Measurements from ENCODE around the gene STS.
"Not testable (repeated sequence)": the region's sequence is repeated elsewhere in the genome, so short reads cannot be mapped to it uniquely, and the experiment has no call there.

Gene STS

DNA sequence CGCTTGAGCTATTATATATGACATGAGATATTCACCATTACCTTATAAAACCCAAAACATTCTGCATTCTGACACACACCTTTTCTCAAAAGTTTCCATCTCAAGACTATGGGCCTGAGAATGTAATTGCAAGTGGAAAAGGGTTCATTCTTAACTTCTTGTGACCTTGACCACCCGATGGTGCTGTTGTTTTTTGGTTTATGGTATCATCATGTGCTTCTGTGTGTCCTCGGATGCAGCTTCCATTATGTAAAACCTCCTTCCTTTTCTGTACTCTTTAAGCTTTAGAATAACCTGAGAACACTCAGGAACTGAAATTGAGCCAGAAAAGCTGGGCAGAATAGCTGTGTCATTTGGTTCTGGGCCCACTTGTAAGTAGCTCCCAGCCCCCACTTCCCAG lies 16.7 kb downstream of the STS start:
- Histone ChIP-seq H3K4me3 (ENCODE audit: low read length) (no peak overlapping the region), H3K9ac (ENCODE audit: low read length) (no peak overlapping the region), H4K20me1 (ENCODE audit: insufficient read depth, low read length) (no peaks in the 10 kb centered on the region), H3K27ac (ENCODE audit: low read length) (no peak overlapping the region), H3K9me3 (ENCODE audit: insufficient read depth, low read length) (no peaks in the 10 kb centered on the region), H3K4me2 (ENCODE audit: low read length) (no peak overlapping the region), H3K4me1 (ENCODE audit: low read length) (no peaks in the 10 kb centered on the region), H3K79me2 (ENCODE audit: low read length) (no peaks in the 10 kb centered on the region), H3K36me3 (replicated peaks; ENCODE audit: low read depth, low read length) (no peaks in the 10 kb centered on the region), H2AFZ (ENCODE audit: low read depth, low read length) (no peak overlapping the region), H3K27me3 (ENCODE audit: low read depth, low read length) (no peaks in the 10 kb centered on the region)
- TF ChIP-seq EZH2phosphoT487 (IDR thresholded peaks at IDR 0.05; ENCODE audit: low read depth), result no peak
- TF ChIP-seq, protein P1, sequence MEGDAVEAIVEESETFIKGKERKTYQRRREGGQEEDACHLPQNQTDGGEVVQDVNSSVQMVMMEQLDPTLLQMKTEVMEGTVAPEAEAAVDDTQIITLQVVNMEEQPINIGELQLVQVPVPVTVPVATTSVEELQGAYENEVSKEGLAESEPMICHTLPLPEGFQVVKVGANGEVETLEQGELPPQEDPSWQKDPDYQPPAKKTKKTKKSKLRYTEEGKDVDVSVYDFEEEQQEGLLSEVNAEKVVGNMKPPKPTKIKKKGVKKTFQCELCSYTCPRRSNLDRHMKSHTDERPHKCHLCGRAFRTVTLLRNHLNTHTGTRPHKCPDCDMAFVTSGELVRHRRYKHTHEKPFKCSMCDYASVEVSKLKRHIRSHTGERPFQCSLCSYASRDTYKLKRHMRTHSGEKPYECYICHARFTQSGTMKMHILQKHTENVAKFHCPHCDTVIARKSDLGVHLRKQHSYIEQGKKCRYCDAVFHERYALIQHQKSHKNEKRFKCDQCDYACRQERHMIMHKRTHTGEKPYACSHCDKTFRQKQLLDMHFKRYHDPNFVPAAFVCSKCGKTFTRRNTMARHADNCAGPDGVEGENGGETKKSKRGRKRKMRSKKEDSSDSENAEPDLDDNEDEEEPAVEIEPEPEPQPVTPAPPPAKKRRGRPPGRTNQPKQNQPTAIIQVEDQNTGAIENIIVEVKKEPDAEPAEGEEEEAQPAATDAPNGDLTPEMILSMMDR (IDR thresholded peaks at IDR 0.05; ENCODE audit: low read depth, low read length), result no peak

DNA sequence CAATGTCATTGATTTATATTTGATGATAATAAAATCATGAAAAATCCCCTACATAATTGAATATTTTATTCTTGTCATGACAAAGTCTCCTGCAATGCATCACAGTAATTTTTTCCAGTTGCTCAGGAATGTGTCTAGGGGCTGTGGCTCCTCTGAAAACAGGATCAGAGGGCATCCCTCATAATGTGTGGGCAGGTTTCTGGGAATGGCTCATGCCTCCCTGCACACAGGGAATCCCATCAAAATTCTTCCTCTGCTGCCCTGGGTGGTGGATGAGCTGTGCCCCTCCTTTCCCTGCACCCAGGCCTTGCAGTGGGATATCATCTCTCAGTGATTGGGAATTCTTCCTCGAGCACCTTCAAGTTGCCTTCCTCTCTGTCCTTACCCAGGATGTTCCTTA lies 20.9 kb downstream of the STS start:
- H3K36me3 ChIP-seq (replicated peaks; ENCODE audit: low read depth, low read length), result no peaks in the 10 kb centered on the region
- no peak overlapping the region for H3K4me2 ChIP-seq (ENCODE audit: low read length)
- H3K27me3 ChIP-seq (ENCODE audit: low read depth, low read length), result no peaks in the 10 kb centered on the region
- no peak overlapping the region for H3K9ac ChIP-seq (ENCODE audit: low read length)
- no peak overlapping the region for H3K27ac ChIP-seq (ENCODE audit: low read length)
- no peaks in the 10 kb centered on the region for H4K20me1 ChIP-seq (ENCODE audit: insufficient read depth, low read length)
- no peaks in the 10 kb centered on the region for H3K9me3 ChIP-seq (ENCODE audit: insufficient read depth, low read length)
- H3K4me3 ChIP-seq (ENCODE audit: low read length), result no peak overlapping the region
- no peaks in the 10 kb centered on the region for H3K79me2 ChIP-seq (ENCODE audit: low read length)
- H3K4me1 ChIP-seq (ENCODE audit: low read length), result no peaks in the 10 kb centered on the region
- TF ChIP-seq, protein P1 (IDR thresholded peaks at IDR 0.05; ENCODE audit: low read depth, low read length), result no peak
- TF ChIP-seq EZH2phosphoT487 (IDR thresholded peaks at IDR 0.05; ENCODE audit: low read depth), result no peak
- H2AFZ ChIP-seq (ENCODE audit: low read depth, low read length), result no peak overlapping the region

DNA sequence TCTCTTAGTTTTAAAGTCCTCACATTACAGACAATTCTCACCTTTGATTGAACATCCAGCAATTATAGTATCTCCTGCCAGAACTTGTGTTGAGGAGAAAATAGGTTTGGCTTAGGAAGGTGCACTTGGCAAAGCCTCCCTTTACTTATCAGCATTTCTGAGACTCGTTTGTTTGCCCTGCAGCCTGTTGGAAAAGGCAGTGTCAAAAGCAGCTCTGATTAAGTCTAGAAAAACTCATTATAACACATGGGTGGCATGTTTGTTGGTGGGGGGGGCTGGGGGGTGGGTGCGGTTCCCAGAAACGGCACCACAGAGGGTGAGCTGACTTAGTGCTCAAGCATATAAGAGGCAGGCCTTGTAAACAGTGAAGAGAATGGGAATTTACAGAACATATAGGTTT lies 22.1 kb downstream of the STS start:
- Histone ChIP-seq H2AFZ (ENCODE audit: low read depth, low read length) (no peak overlapping the region), H3K9me3 (ENCODE audit: insufficient read depth, low read length) (no peaks in the 10 kb centered on the region), H3K4me2 (ENCODE audit: low read length) (no peak overlapping the region), H3K27ac (ENCODE audit: low read length) (no peak overlapping the region), H3K27me3 (ENCODE audit: low read depth, low read length) (no peaks in the 10 kb centered on the region), H3K4me3 (ENCODE audit: low read length) (no peak overlapping the region), H3K79me2 (ENCODE audit: low read length) (no peaks in the 10 kb centered on the region), H3K36me3 (replicated peaks; ENCODE audit: low read depth, low read length) (no peaks in the 10 kb centered on the region), H3K4me1 (ENCODE audit: low read length) (no peaks in the 10 kb centered on the region), H3K9ac (ENCODE audit: low read length) (no peak overlapping the region), H4K20me1 (ENCODE audit: insufficient read depth, low read length) (no peaks in the 10 kb centered on the region)
- TF ChIP-seq, protein P1 (IDR thresholded peaks at IDR 0.05; ENCODE audit: low read depth, low read length), result no peak
- no peak for TF ChIP-seq EZH2phosphoT487 (IDR thresholded peaks at IDR 0.05; ENCODE audit: low read depth)

DNA sequence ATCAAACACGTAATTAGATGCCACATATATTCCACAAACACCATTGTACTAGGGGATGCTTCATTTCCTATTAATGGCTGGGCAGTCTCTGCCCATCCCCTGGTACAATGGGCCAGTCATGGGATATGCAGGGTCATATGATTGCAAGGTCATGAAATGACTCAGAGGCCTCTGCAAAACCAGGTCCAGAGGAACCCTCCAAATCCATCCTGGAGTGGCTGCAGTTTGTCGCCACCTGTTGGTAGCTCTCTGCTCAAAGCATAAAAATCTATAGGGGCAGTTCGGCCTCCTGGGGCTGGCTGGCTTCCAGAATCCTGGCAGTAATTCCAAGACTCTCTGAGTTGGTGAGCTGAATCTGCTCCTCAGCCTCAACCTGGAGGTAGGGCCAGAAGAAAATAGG lies 23.4 kb downstream of the STS start:
- Histone ChIP-seq H3K4me2 (ENCODE audit: low read length) (no peak overlapping the region), H3K4me1 (ENCODE audit: low read length) (no peaks in the 10 kb centered on the region), H3K4me3 (ENCODE audit: low read length) (no peak overlapping the region), H4K20me1 (ENCODE audit: insufficient read depth, low read length) (no peaks in the 10 kb centered on the region), H3K36me3 (replicated peaks; ENCODE audit: low read depth, low read length) (no peaks in the 10 kb centered on the region), H3K9ac (ENCODE audit: low read length) (no peak overlapping the region), H3K27ac (ENCODE audit: low read length) (no peak overlapping the region), H2AFZ (ENCODE audit: low read depth, low read length) (no peak overlapping the region), H3K79me2 (ENCODE audit: low read length) (no peaks in the 10 kb centered on the region), H3K9me3 (ENCODE audit: insufficient read depth, low read length) (no peaks in the 10 kb centered on the region), H3K27me3 (ENCODE audit: low read depth, low read length) (no peaks in the 10 kb centered on the region)
- TF ChIP-seq EZH2phosphoT487 (IDR thresholded peaks at IDR 0.05; ENCODE audit: low read depth), result no peak
- TF ChIP-seq, protein P1 (IDR thresholded peaks at IDR 0.05; ENCODE audit: low read depth, low read length), result peak; percentile 42

DNA sequence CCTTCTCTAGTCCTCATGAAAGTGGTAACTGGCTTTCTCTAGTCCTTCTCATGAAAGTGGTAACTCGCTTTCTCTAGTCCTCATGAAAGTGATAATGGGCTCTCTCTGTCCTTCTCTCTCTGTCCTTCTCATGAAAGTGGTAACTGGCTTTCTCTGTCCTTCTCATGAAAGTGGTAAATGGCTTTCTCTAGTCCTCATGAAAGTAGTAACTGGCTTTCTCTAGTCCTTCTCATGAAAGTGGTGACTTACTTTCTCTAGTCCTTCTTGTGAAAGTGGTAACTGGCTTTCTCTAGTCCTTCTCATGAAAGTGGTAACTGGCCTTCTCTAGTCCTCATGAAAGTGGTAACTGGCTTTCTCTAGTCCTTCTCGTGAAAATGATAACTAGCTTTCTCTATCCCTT lies 31.3 kb downstream of the STS start:
- not testable (repeated sequence) for H3K4me3 ChIP-seq (ENCODE audit: low read length); H3K79me2 ChIP-seq (ENCODE audit: low read length); H3K9ac ChIP-seq (ENCODE audit: low read length); H4K20me1 ChIP-seq (ENCODE audit: insufficient read depth, low read length); H2AFZ ChIP-seq (ENCODE audit: low read depth, low read length); H3K9me3 ChIP-seq (ENCODE audit: insufficient read depth, low read length); H3K27me3 ChIP-seq (ENCODE audit: low read depth, low read length); H3K4me2 ChIP-seq (ENCODE audit: low read length); H3K4me1 ChIP-seq (ENCODE audit: low read length); H3K27ac ChIP-seq (ENCODE audit: low read length); H3K36me3 ChIP-seq (replicated peaks; ENCODE audit: low read depth, low read length)
